WERI-Rb-1 (cell line): ENCODE data around the gene PHACTR1.

Experiments
- DNase-seq: peaks from one replicate; pipeline ENCODE4 v3.0.0-alpha.2; 2020
- H3K27ac ChIP-seq: fragments of 250-450 bp; sonication (Bioruptor Pico); 2 replicates; pipeline ENCODE4 v1.5.1; 2020; ENCODE audit warnings: mild to moderate bottlenecking, moderate library complexity
- H3K27me3 ChIP-seq: fragments of 250-450 bp; sonication (Bioruptor Pico); 2 replicates; pipeline ENCODE4 v1.5.1; 2021; ENCODE audit warnings: mild to moderate bottlenecking, low read depth, moderate library complexity; ENCODE audit not compliant: insufficient read depth, severe bottlenecking
- H3K36me3 ChIP-seq: fragments of 250-450 bp; sonication (Bioruptor Pico); 2 replicates; pipeline ENCODE4 v1.5.1; 2020; ENCODE audit warnings: mild to moderate bottlenecking, moderate library complexity
- H3K4me3 ChIP-seq: 2 replicates; pipeline ENCODE4 v1.5.1; 2011; ENCODE audit warnings: low read depth, mild to moderate bottlenecking, control low read depth, low read length
- H3K9me3 ChIP-seq: fragments of 250-450 bp; sonication (Bioruptor Pico); 2 replicates; pipeline ENCODE4 v1.5.1; 2021; ENCODE audit warnings: mild to moderate bottlenecking, moderate library complexity; ENCODE audit not compliant: severe bottlenecking
- CTCF ChIP-seq: IDR thresholded peaks from 2 replicates; pipeline ENCODE4 v1.5.1; 2011; ENCODE audit warnings: low read depth, mild to moderate bottlenecking, control low read depth, inconsistent platforms, low read length

Gene PHACTR1

GRCh38 chr6:13248584-13248985, 532.0 kb downstream of the PHACTR1 start:
- peaks cover 3% of the 10 kb centered on the region for H3K9me3 ChIP-seq
- no peaks in the 10 kb centered on the region for H3K27me3 ChIP-seq
- peak; percentile 38 for DNase-seq
- no peak for TF ChIP-seq CTCF
- H3K4me3 ChIP-seq: no peak overlapping the region
- H3K27ac ChIP-seq: peak overlapping the region; percentile 78
- H3K36me3 ChIP-seq: no peaks in the 10 kb centered on the region

- DNase-seq: peak; percentile 72
- no peak for TF ChIP-seq CTCF
- no peaks in the 10 kb centered on the region for H3K27me3 ChIP-seq
- H3K9me3 ChIP-seq: no peaks in the 10 kb centered on the region
- peak overlapping the region; percentile 78 for H3K27ac ChIP-seq
- H3K4me3 ChIP-seq: no peak overlapping the region
- H3K36me3 ChIP-seq: no peaks in the 10 kb centered on the region
These were observed 532.4 kb downstream of the PHACTR1 start for GRCh38 chr6:13248994-13249393.

GRCh38 chr6:13249817-13250216, 533.2 kb downstream of the PHACTR1 start:
- no peak for DNase-seq
- Histone ChIP-seq H3K9me3 (no peaks in the 10 kb centered on the region), H3K27me3 (no peaks in the 10 kb centered on the region), H3K4me3 (no peak overlapping the region), H3K27ac (peak overlapping the region; percentile 12; the same call in 1 of the 2 replicates), H3K36me3 (no peaks in the 10 kb centered on the region)
- TF ChIP-seq CTCF: no peak

GRCh38 chr6:13250703-13251102, 534.1 kb downstream of the PHACTR1 start:
- no peak for TF ChIP-seq CTCF
- Histone ChIP-seq H3K4me3 (no peak overlapping the region), H3K27me3 (no peaks in the 10 kb centered on the region), H3K9me3 (no peaks in the 10 kb centered on the region), H3K36me3 (no peaks in the 10 kb centered on the region), H3K27ac (peak overlapping the region; percentile 7)
- DNase-seq: no peak

- DNase-seq: peak; percentile 77
- TF ChIP-seq CTCF: peak; percentile 65
- no peaks in the 10 kb centered on the region for H3K36me3 ChIP-seq
- no peak overlapping the region; the same call in 1 of the 2 replicates for H3K27ac ChIP-seq
- H3K4me3 ChIP-seq: no peak overlapping the region
- H3K27me3 ChIP-seq: no peaks in the 10 kb centered on the region
- no peaks in the 10 kb centered on the region for H3K9me3 ChIP-seq
These were observed 534.7 kb downstream of the PHACTR1 start for GRCh38 chr6:13251242-13251641.

GRCh38 chr6:13252790-13253189, 536.2 kb downstream of the PHACTR1 start:
- DNase-seq: no peak
- H3K4me3 ChIP-seq: no peak overlapping the region
- no peaks in the 10 kb centered on the region for H3K9me3 ChIP-seq
- no peaks in the 10 kb centered on the region for H3K36me3 ChIP-seq
- TF ChIP-seq CTCF: no peak
- H3K27ac ChIP-seq: no peak overlapping the region
- no peaks in the 10 kb centered on the region for H3K27me3 ChIP-seq
